ENCODE measurements around the gene STAC3. TPM values are rescaled to one million over a fixed set of nuclear protein-coding genes. Genes with fewer than 3 reads are reported as not detected.

STAC3 gene
- total and polyA plus RNA-seq, 10 of the 15 experiments (the other 5 are each of a cell fraction or from before 2014, with no cell fraction given): 0.49 to 9.9 (median 3.8) TPM

DNA sequence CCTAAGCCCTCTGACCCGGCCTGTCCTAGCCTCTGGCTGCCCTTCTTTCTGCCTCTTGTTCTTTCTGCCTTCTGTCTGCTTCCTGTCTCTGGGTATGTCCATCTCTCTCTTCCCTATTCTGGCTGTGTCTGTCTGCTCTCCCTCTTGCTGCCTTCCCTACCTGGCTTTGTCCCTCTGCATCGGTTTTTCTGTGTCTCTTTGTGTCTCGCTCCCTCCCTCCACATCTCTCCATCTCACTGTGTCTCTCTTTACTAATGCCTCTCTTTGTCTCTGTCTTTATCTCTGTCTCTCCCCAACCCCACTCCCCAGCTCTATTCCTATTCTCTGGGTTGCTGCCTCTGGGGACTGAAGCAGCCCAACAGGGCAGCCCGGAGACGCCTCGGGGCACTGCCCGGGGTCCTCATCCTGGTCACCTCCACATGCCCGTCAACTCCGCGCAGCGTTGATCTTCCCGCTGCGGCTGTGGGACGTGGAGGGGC lies 11.4 kb downstream of the STAC3 start (continued):
- TF ChIP-seq NFIC (IDR thresholded peaks at IDR 0.05; ENCODE audit: low read depth, low read length) (no peak), ZNF622 (IDR thresholded peaks at IDR 0.05) (no peak), PAX8 (IDR thresholded peaks at IDR 0.05) (no peak)

DNA sequence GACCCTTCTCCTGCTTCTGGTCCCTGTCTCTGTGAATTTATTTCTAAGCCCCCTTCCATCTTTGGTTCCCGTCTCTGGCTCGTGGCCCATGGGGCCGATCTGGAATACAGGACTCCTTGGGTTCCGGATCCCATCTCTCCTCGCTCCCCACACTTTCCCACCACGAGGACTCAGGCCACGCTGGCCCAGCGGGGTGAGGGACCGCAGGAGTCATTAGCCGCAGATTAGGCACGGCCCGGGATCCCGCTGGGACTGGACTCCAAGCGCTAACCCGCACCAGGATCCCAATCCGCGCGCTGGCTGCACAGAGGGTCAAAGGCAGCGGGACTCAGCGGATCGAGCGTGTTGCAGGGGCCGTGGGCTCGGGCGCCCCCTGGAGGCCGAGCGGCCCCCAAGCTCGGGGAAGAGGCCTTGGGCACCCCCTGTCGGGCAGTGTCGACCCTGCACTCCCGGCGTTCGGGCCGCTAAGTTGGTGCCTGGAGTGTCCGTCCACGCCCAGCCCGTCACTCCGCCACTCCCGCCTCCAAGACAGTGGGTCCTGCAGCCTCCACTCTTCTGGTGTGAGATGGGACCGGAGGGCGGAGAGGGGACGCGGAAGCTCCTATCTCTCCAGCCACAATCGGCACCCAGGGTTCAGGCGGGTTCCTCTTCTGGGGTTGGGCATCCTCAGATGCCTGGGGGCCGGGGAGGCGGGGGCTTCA lies 12.0 kb downstream of the STAC3 start:
- Histone ChIP-seq H3K27ac (ENCODE audit: control insufficient read depth, insufficient read depth) (no peak overlapping the region), H3K79me2 (ENCODE audit: control insufficient read depth, insufficient read depth, low read length) (no peaks in the 10 kb centered on the region), H3K9ac (ENCODE audit: control insufficient read depth, insufficient read depth, low read length) (peak overlapping the region; percentile 57), H3K9me3 (replicated peaks; ENCODE audit: control insufficient read depth, insufficient read depth, low read length) (no peaks in the 10 kb centered on the region), H3K4me2 (ENCODE audit: control insufficient read depth, insufficient read depth) (peak overlapping the region; percentile 93), H3K36me3 (ENCODE audit: control insufficient read depth in 2 of 2, insufficient read depth in 2 of 2, low read length in 1 of 2) (peaks cover 2 to 3% of the 10 kb centered on the region in 2 experiments; a peak in 3 of 4 replicates), H3K4me1 (ENCODE audit: control insufficient read depth, insufficient read depth, low read length) (peaks cover 47% of the 10 kb centered on the region), H2AFZ (ENCODE audit: control insufficient read depth, low read depth, low read length) (peak overlapping the region; percentile 85), H3K4me3 (peak overlapping the region; percentile 68), H4K20me1 (ENCODE audit: control insufficient read depth, insufficient read depth) (0 out of 2 replicates have a peak, but pooled peaks cover 2% of the 10 kb centered on the region), H3K27me3 (replicated peaks in 1 of 2; ENCODE audit: control insufficient read depth in 2 of 2, insufficient read depth in 2 of 2, low read length in 1 of 2) (peaks cover 5 to 8% of the 10 kb centered on the region in 2 experiments; a peak in 3 of 4 replicates)
- BruUV-seq (replicated peaks): no TSS peak
- RAD21 ChIA-PET (ENCODE audit: unreplicated experiment): interaction anchor here (1.0 to 14.4 kb wide), 6 partner anchors 9 to 214 kb away, joined by 3 to 85 read pairs (median 14); partner anchors contain the start of genes INHBE and SHMT2
- SMC1A ChIA-PET (ENCODE audit: uncharacterized antibody, unreplicated experiment): interaction anchor here (0.6 to 8.1 kb wide), 4 partner anchors 10 to 615 kb away, joined by 3 to 55 read pairs (median 7); partner anchors contain the start of gene SHMT2
- in situ Hi-C loops (cut with MboI): no loop called here
- intact Hi-C loops (cut with micrococcal nuclease; ENCODE audit: unreplicated experiment): loop anchor here (1.0 kb wide), 1 partner anchor 26 kb away; no protein-coding TSS in a partner anchor
- no peak for DNase-seq (ENCODE audit: low read depth, low spot score)
- WGBS (ENCODE audit: insufficient coverage, insufficient replicate concordance, low lambda C conversion rate, missing lambda C conversion rate): 1% methylated on average over 47 of the region's 47 CpGs
- POLR2A ChIA-PET: interaction anchor here (0.5 to 2.8 kb wide), 5 partner anchors 9 to 219 kb away, joined by 3 to 15 read pairs (median 5); partner anchors contain the start of genes SHMT2 and STAT6
- peak; percentile 99 for FAIRE-seq
- peak; percentile 72 for ATAC-seq
- CTCF ChIA-PET: interaction anchor here (0.8 to 10.7 kb wide), 10 partner anchors 11 to 219 kb away, joined by 3 to 271 read pairs (median 8); partner anchors contain the start of genes INHBE, SHMT2, STAC3 and STAT6
- TF ChIP-seq EED (IDR thresholded peaks at IDR 0.05; ENCODE audit: low read depth) (no peak; the same call in 1 of the 2 replicates), RAD21 (IDR thresholded peaks at IDR 0.05; ENCODE audit: insufficient read depth, low read depth, low read length) (peak; percentile 88), ESRRA (IDR thresholded peaks at IDR 0.05; ENCODE audit: low read length) (no peak), CHD4 (IDR thresholded peaks at IDR 0.05) (no peak), ZNF274 (IDR thresholded peaks at IDR 0.05; ENCODE audit: insufficient read depth, insufficient read length) (no peak), NFYB (IDR thresholded peaks at IDR 0.05; ENCODE audit: insufficient read depth, low read depth, low read length) (no peak), CHD2 (IDR thresholded peaks at IDR 0.05; ENCODE audit: borderline replicate concordance, low read depth, low read length) (0 out of 2 replicates have a peak, but pooled peaks have one; percentile 54), JUND (IDR thresholded peaks at IDR 0.05; ENCODE audit: low read depth, low read length) (0 out of 2 replicates have a peak, but pooled peaks have one; percentile 38), GABPA (IDR thresholded peaks at IDR 0.05; ENCODE audit: low read depth) (no peak), HDAC2 (IDR thresholded peaks at IDR 0.05) (no peak), MYB (IDR thresholded peaks at IDR 0.05; ENCODE audit: borderline replicate concordance, low read depth, low read length) (no peak), TCF7 (IDR thresholded peaks at IDR 0.05; ENCODE audit: borderline replicate concordance) (no peak)
- TF ChIP-seq, protein P1, sequence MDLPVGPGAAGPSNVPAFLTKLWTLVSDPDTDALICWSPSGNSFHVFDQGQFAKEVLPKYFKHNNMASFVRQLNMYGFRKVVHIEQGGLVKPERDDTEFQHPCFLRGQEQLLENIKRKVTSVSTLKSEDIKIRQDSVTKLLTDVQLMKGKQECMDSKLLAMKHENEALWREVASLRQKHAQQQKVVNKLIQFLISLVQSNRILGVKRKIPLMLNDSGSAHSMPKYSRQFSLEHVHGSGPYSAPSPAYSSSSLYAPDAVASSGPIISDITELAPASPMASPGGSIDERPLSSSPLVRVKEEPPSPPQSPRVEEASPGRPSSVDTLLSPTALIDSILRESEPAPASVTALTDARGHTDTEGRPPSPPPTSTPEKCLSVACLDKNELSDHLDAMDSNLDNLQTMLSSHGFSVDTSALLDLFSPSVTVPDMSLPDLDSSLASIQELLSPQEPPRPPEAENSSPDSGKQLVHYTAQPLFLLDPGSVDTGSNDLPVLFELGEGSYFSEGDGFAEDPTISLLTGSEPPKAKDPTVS (IDR thresholded peaks at IDR 0.05; ENCODE audit: low read depth, low read length): 0 out of 2 replicates have a peak, but pooled peaks have one; percentile 52
- TF ChIP-seq, protein P2, sequence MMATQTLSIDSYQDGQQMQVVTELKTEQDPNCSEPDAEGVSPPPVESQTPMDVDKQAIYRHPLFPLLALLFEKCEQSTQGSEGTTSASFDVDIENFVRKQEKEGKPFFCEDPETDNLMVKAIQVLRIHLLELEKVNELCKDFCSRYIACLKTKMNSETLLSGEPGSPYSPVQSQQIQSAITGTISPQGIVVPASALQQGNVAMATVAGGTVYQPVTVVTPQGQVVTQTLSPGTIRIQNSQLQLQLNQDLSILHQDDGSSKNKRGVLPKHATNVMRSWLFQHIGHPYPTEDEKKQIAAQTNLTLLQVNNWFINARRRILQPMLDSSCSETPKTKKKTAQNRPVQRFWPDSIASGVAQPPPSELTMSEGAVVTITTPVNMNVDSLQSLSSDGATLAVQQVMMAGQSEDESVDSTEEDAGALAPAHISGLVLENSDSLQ (IDR thresholded peaks at IDR 0.05): peak; percentile 84

All from GM12878 (cell line).